ENCODE measurements around the gene TSPO. TPM values are rescaled to one million over a fixed set of nuclear protein-coding genes. Genes with fewer than 3 reads are reported as not detected.

The TSPO gene
- total RNA-seq, 1 donor from 2014 or later: 1.6 TPM

DNA sequence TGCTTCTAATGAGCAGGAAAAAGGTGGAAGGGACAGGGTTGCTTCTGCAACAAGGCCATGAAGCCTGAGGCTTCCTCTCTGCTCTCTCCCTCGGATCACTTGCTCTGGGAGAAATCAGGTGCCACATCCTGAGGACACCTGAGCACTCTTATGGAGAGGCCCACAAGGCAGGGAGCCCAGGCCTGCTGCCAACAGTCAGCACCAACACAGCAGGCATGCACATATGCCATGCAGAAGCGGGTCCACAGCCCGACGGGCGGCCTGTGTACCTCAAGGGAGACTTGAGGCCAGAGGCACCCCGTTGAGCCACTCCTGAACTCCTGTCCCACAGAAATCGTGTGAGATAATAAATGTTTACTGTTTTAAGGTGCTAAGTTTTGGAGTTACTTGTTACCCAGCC lies 26.1 kb downstream of the TSPO start:
- H3K27me3 Mint-ChIP-seq (ENCODE audit: insufficient read depth, low read depth): no peaks in the 10 kb centered on the region
- no peaks in the 10 kb centered on the region for H3K79me2 ChIP-seq (ENCODE audit: low read depth)
- H4K20me1 ChIP-seq (ENCODE audit: low read depth): peaks cover 1% of the 10 kb centered on the region
- H3K4me3 Mint-ChIP-seq: no peak overlapping the region
- H3K4me1 Mint-ChIP-seq: peaks cover 2% of the 10 kb centered on the region
- H3K9me3 Mint-ChIP-seq: no peaks in the 10 kb centered on the region
- no peak overlapping the region for H3K4me3 ChIP-seq
- H3K9ac ChIP-seq: no peak overlapping the region
- TF ChIP-seq EZH2 (IDR thresholded peaks at IDR 0.05): no peak
- no peak for TF ChIP-seq EZH2phosphoT487 (IDR thresholded peaks at IDR 0.05)
- TF ChIP-seq, protein P1, sequence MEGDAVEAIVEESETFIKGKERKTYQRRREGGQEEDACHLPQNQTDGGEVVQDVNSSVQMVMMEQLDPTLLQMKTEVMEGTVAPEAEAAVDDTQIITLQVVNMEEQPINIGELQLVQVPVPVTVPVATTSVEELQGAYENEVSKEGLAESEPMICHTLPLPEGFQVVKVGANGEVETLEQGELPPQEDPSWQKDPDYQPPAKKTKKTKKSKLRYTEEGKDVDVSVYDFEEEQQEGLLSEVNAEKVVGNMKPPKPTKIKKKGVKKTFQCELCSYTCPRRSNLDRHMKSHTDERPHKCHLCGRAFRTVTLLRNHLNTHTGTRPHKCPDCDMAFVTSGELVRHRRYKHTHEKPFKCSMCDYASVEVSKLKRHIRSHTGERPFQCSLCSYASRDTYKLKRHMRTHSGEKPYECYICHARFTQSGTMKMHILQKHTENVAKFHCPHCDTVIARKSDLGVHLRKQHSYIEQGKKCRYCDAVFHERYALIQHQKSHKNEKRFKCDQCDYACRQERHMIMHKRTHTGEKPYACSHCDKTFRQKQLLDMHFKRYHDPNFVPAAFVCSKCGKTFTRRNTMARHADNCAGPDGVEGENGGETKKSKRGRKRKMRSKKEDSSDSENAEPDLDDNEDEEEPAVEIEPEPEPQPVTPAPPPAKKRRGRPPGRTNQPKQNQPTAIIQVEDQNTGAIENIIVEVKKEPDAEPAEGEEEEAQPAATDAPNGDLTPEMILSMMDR (IDR thresholded peaks at IDR 0.05): no peak
- no peaks in the 10 kb centered on the region for H3F3A ChIP-seq (ENCODE audit: low read depth)
- no peaks in the 10 kb centered on the region for H3K4me1 ChIP-seq
- H3K4me2 ChIP-seq: no peak overlapping the region
- H3K9me3 ChIP-seq (ENCODE audit: low read depth): no peaks in the 10 kb centered on the region
- H2AFZ ChIP-seq (replicated peaks): no peak overlapping the region
- peaks cover 17% of the 10 kb centered on the region for H3K36me3 Mint-ChIP-seq
- H3K27ac Mint-ChIP-seq: no peak overlapping the region
- no peak overlapping the region for H3K27ac ChIP-seq
- no peaks in the 10 kb centered on the region for H3K27me3 ChIP-seq
- no peaks in the 10 kb centered on the region for H3K36me3 ChIP-seq
- no peak for DNase-seq (ENCODE audit: low spot score)

DNA sequence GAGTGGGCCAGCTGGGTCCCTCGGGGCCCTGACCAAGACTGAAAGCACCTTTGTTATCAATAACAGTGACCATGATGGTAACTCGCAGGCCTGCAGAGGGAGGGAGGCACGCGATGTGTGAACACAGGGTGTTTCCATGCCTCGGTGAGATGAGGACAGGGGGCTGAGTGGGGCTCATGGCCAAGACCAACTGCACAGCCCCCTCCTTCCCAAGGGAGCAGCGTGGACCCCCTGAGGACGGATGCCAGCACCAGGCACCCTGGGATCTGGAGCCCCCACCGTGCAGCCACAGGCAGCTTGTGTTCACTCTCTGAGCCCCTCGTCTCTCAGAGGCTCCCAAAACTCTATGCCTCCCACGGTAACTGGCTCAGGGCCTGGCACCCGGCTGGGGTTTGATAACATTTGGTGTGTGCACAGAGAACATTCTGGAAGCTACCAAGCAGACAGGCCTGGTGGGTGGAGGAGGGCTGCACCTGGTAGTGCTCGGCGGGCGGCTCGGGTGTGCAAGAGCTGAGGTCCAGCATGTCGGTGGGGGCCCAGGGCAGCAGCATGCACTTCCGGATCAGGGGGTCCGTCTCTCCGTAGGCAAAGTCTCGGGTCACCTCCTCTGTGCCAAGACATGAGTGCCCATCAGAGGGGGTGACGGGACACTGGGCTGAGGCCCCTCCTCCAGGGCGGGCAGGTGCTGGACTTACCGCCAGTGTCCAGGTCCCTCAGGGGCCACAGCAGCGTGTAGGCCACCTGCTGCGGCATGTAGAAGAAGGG lies 28.0 kb downstream of the TSPO start:
- Histone ChIP-seq H3K4me2 (no peak overlapping the region), H3K4me3 (no peak overlapping the region), H3K27me3 (no peaks in the 10 kb centered on the region), H3F3A (ENCODE audit: low read depth) (no peaks in the 10 kb centered on the region), H3K9ac (no peak overlapping the region), H3K4me1 (no peaks in the 10 kb centered on the region), H4K20me1 (ENCODE audit: low read depth) (peaks cover 20% of the 10 kb centered on the region), H3K36me3 (no peaks in the 10 kb centered on the region), H2AFZ (replicated peaks) (no peak overlapping the region), H3K79me2 (ENCODE audit: low read depth) (peaks cover 9% of the 10 kb centered on the region), H3K27ac (no peak overlapping the region), H3K9me3 (ENCODE audit: low read depth) (no peaks in the 10 kb centered on the region)
- H3K4me3 Mint-ChIP-seq: no peak overlapping the region
- peaks cover 8% of the 10 kb centered on the region for H3K4me1 Mint-ChIP-seq
- H3K27me3 Mint-ChIP-seq (ENCODE audit: insufficient read depth, low read depth): no peaks in the 10 kb centered on the region
- peaks cover 13% of the 10 kb centered on the region for H3K36me3 Mint-ChIP-seq
- TF ChIP-seq, protein P1 (IDR thresholded peaks at IDR 0.05): no peak
- no peaks in the 10 kb centered on the region for H3K9me3 Mint-ChIP-seq
- DNase-seq (ENCODE audit: low spot score): no peak
- H3K27ac Mint-ChIP-seq: no peak overlapping the region

DNA sequence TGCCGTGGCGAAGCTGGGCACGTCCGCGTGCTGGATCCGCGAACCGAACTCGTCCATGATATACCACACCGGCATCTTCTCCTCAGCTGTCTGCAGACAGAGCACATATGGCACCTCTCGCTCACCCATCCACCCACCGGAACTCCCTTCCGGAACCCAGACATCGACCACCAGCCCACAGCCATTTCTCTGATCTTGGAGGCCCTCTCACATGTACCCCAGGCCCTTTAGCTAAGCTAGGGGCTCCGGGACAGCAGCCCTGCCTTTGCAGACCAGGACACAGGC lies 28.5 kb downstream of the TSPO start:
- Mint-ChIP-seq H3K9me3 (no peaks in the 10 kb centered on the region), H3K4me1 (peaks cover 12% of the 10 kb centered on the region), H3K36me3 (peaks cover 13% of the 10 kb centered on the region), H3K27ac (no peak overlapping the region), H3K4me3 (no peak overlapping the region), H3K27me3 (ENCODE audit: insufficient read depth, low read depth) (no peaks in the 10 kb centered on the region)
- TF ChIP-seq EZH2 (IDR thresholded peaks at IDR 0.05) (no peak), EZH2phosphoT487 (IDR thresholded peaks at IDR 0.05) (no peak)
- TF ChIP-seq, protein P1 (IDR thresholded peaks at IDR 0.05): no peak
- no peaks in the 10 kb centered on the region for H3K27me3 ChIP-seq
- H3K27ac ChIP-seq: no peak overlapping the region
- no peaks in the 10 kb centered on the region for H3K9me3 ChIP-seq (ENCODE audit: low read depth)
- no peaks in the 10 kb centered on the region for H3K36me3 ChIP-seq
- peaks cover 14% of the 10 kb centered on the region for H3K79me2 ChIP-seq (ENCODE audit: low read depth)
- H4K20me1 ChIP-seq (ENCODE audit: low read depth): peaks cover 25% of the 10 kb centered on the region
- no peaks in the 10 kb centered on the region for H3K4me1 ChIP-seq
- H3K9ac ChIP-seq: no peak overlapping the region
- H3F3A ChIP-seq (ENCODE audit: low read depth): no peaks in the 10 kb centered on the region
- DNase-seq (ENCODE audit: low spot score): no peak
- no peak overlapping the region for H3K4me3 ChIP-seq
- no peak overlapping the region for H2AFZ ChIP-seq (replicated peaks)
- no peak overlapping the region for H3K4me2 ChIP-seq
